ENCODE measurements around the gene FAM24B.
"Not testable (repeated sequence)": the region's sequence is repeated elsewhere in the genome, so short reads cannot be mapped to it uniquely, and the experiment has no call there.

GRCh38 chr10:122868768-122869167 lies 10.6 kb downstream of the FAM24B start:
- not testable (repeated sequence) for TF ChIP-seq CTCF, POLR2A (IDR thresholded peaks at IDR 0.05)

Data from transverse colon (tissue), 3 donors.